GM23338 (cell line): ENCODE data around the gene CCDC92. TPM values are rescaled to one million over a fixed set of nuclear protein-coding genes. Genes with fewer than 3 reads are reported as not detected.

Experiments
- ATAC-seq: fragments of 200-7000 bp; cut with Tn5 transposase; 3 replicates; pipeline ENCODE4 v1.9.1; 2020
- DNase-seq: peaks from one replicate; pipeline ENCODE4 v3.0.0-alpha.2; 2015; ENCODE audit warnings: low spot score
- H2AFZ ChIP-seq: fragments of 200-600 bp; sonication (generic); 2 replicates; pipeline ENCODE4 v1.8.0; 2016; ENCODE audit warnings: antibody characterized with exemption, mild to moderate bottlenecking, moderate library complexity
- H3F3A ChIP-seq: fragments of 200-600 bp; sonication (generic); replicated peaks from 2 replicates; pipeline ENCODE4 v1.8.0; 2017; ENCODE audit warnings: antibody characterized with exemption, mixed run types, low read depth
- H3K27ac ChIP-seq: fragments of 200-600 bp; sonication (generic); 2 replicates; pipeline ENCODE4 v1.6.1; 2016; ENCODE audit warnings: low read depth
- H3K27me3 ChIP-seq: fragments of 200-600 bp; sonication (generic); 2 replicates; pipeline ENCODE4 v1.8.0; 2016; ENCODE audit warnings: mild to moderate bottlenecking, mixed run types, moderate library complexity; ENCODE audit not compliant: insufficient read depth
- H3K36me3 ChIP-seq: fragments of 200-600 bp; sonication (generic); 2 replicates; pipeline ENCODE4 v1.8.0; 2016; ENCODE audit warnings: mild to moderate bottlenecking; ENCODE audit not compliant: insufficient read depth
- H3K4me1 ChIP-seq: fragments of 200-600 bp; sonication (generic); 2 replicates; pipeline ENCODE4 v1.8.0; 2016; ENCODE audit warnings: mild to moderate bottlenecking, moderate library complexity; ENCODE audit not compliant: insufficient read depth
- H3K4me2 ChIP-seq: fragments of 200-600 bp; sonication (generic); 2 replicates; pipeline ENCODE4 v1.7.1; 2017; ENCODE audit warnings: mixed run types
- H3K4me3 ChIP-seq: fragments of 200-600 bp; sonication (generic); 2 replicates; pipeline ENCODE4 v1.6.1; 2016; ENCODE audit warnings: mixed run types
- H3K79me2 ChIP-seq: fragments of 200-600 bp; sonication (generic); replicated peaks from 2 replicates; pipeline ENCODE4 v1.8.0; 2017; ENCODE audit warnings: mild to moderate bottlenecking; ENCODE audit not compliant: insufficient read depth
- H3K9me2 ChIP-seq: fragments of 200-600 bp; sonication (generic); 2 replicates; pipeline ENCODE4 v1.8.0; 2017; ENCODE audit not compliant: insufficient read depth
- H4K20me1 ChIP-seq: fragments of 200-600 bp; sonication (generic); replicated peaks from 2 replicates; pipeline ENCODE4 v1.8.0; 2017; ENCODE audit warnings: mild to moderate bottlenecking; ENCODE audit not compliant: insufficient read depth
- H3K27ac Mint-ChIP-seq: 2 replicates; pipeline ENCODE4 v1.8.0; 2020; ENCODE audit warnings: inconsistent platforms, mild to moderate bottlenecking, moderate library complexity, mixed read lengths
- H3K27me3 Mint-ChIP-seq: 3 replicates; pipeline ENCODE4 v1.8.0; 2022; ENCODE audit warnings: low read depth, mild to moderate bottlenecking, moderate library complexity, mixed read lengths, inconsistent platforms; ENCODE audit not compliant: insufficient read depth, poor library complexity
- H3K36me3 Mint-ChIP-seq: 3 replicates; pipeline ENCODE4 v1.8.0; 2021; ENCODE audit warnings: low read depth, mild to moderate bottlenecking, inconsistent platforms, moderate library complexity, mixed read lengths
- H3K4me1 Mint-ChIP-seq: 3 replicates; pipeline ENCODE4 v1.8.0; 2020; ENCODE audit warnings: mild to moderate bottlenecking, inconsistent platforms, mixed read lengths
- H3K4me3 Mint-ChIP-seq: 3 replicates; pipeline ENCODE4 v1.8.0; 2021; ENCODE audit warnings: moderate library complexity, mild to moderate bottlenecking, inconsistent platforms, mixed read lengths
- H3K9me3 Mint-ChIP-seq: 3 replicates; pipeline ENCODE4 v1.8.0; 2020; ENCODE audit warnings: moderate library complexity, mild to moderate bottlenecking, inconsistent platforms, mixed read lengths
- CREB1 ChIP-seq: fragments of 250-450 bp; sonication (Bioruptor Pico); IDR thresholded peaks from 2 replicates; pipeline ENCODE4 v1.5.0; 2020; ENCODE audit warnings: low read depth, mild to moderate bottlenecking, moderate library complexity
- CTCF ChIP-seq, 2 experiments: fragments of 200-600 bp in 1 of 2; sonication (generic) in 1 of 2; conservative IDR thresholded peaks; 2 replicates each; pipeline versions ENCODE4 v1.5.1 to v1.6.1; 2016 to 2017; ENCODE audit warnings: antibody characterized with exemption in 2 of 2, low read depth in 2 of 2, mild to moderate bottlenecking in 2 of 2, moderate library complexity in 1 of 2
- EZH2 ChIP-seq: fragments of 200-600 bp; sonication (generic); IDR thresholded peaks from one replicate; pipeline ENCODE4 v1.8.0; 2017; ENCODE audit warnings: antibody characterized with exemption, mild to moderate bottlenecking, low read depth; ENCODE audit not compliant: unreplicated experiment
- EZH2phosphoT487 ChIP-seq: fragments of 200-600 bp; sonication (generic); IDR thresholded peaks from one replicate; pipeline ENCODE4 v1.8.1; 2018; ENCODE audit warnings: antibody characterized with exemption; ENCODE audit not compliant: unreplicated experiment
- NANOG ChIP-seq: IDR thresholded peaks from 2 replicates; pipeline ENCODE4 v1.6.1; 2016; ENCODE audit warnings: antibody characterized with exemption, borderline replicate concordance
- POLR2AphosphoS5 ChIP-seq: IDR thresholded peaks from 2 replicates; pipeline ENCODE4 v1.6.1; 2016; ENCODE audit warnings: antibody characterized with exemption, low read depth
- REST ChIP-seq: IDR thresholded peaks from one replicate; pipeline ENCODE4 v1.6.1; 2018; ENCODE audit warnings: antibody characterized with exemption; ENCODE audit not compliant: unreplicated experiment
- STAT1 ChIP-seq: IDR thresholded peaks from one replicate; pipeline ENCODE4 v1.6.1; 2016; ENCODE audit warnings: antibody characterized with exemption; ENCODE audit not compliant: unreplicated experiment
- ZNF331 ChIP-seq: fragments of 250-450 bp; sonication (Bioruptor Pico); IDR thresholded peaks from 2 replicates; pipeline ENCODE4 v1.5.0; 2020; ENCODE audit warnings: low read depth, mild to moderate bottlenecking, moderate library complexity
- polyA plus RNA-seq: library from polyadenylated mRNA; unstranded; fragments of >200 nt; fragmentation: Nextera tagmentation; extraction: Ambion mirVana; gene quantifications from 2 replicates; pipeline ENCODE4 v1.2.1, GENCODE V29; 2016
- total RNA-seq: library from RNA; depleted of rRNA; stranded (reverse); fragments of >200 nt; shearing (Covaris generic); gene quantifications from 2 replicates; pipeline ENCODE4 v1.2.3, GENCODE V29; 2014
- TF ChIP-seq, protein P1 (sequence below): IDR thresholded peaks from 2 replicates; pipeline ENCODE4 v1.6.1; 2016; ENCODE audit warnings: antibody characterized with exemption

The CCDC92 gene
- total and polyA plus RNA-seq, 2 experiments from 2014 or later = 0.08 to 0.31 TPM

GRCh38 chr12:123888989-123889388 is 83.6 kb downstream of the CCDC92 start (continued):
- TF ChIP-seq REST (no peak), POLR2AphosphoS5 (no peak), NANOG (no peak), STAT1 (no peak), EZH2 (no peak)

- Histone ChIP-seq H3K79me2 (no peaks in the 10 kb centered on the region), H3K9me2 (no peaks in the 10 kb centered on the region), H3K4me3 (no peak overlapping the region), H3K27ac (no peak overlapping the region), H3K4me1 (no peaks in the 10 kb centered on the region), H2AFZ (no peak overlapping the region), H3K4me2 (no peak overlapping the region), H3K36me3 (no peaks in the 10 kb centered on the region), H3K27me3 (no peaks in the 10 kb centered on the region), H3F3A (no peaks in the 10 kb centered on the region), H4K20me1 (no peaks in the 10 kb centered on the region)
- Mint-ChIP-seq H3K36me3 (no peaks in the 10 kb centered on the region), H3K27ac (no peak overlapping the region), H3K27me3 (peaks cover 7% of the 10 kb centered on the region), H3K4me3 (no peak overlapping the region), H3K9me3 (no peaks in the 10 kb centered on the region), H3K4me1 (peaks cover 10% of the 10 kb centered on the region)
- DNase-seq (no peak), ATAC-seq (peak; percentile 32; the same call in 2 of the 3 replicates)
- TF ChIP-seq POLR2AphosphoS5 (no peak), ZNF331 (CRISPR knock-in tag) (no peak), CREB1 (no peak), CTCF (conservative IDR thresholded peaks at IDR 0.05; ENCODE audit: low read depth in 2 of 2) (no peak), NANOG (no peak), EZH2phosphoT487 (no peak), REST (no peak), STAT1 (no peak)
- TF ChIP-seq, protein P1, sequence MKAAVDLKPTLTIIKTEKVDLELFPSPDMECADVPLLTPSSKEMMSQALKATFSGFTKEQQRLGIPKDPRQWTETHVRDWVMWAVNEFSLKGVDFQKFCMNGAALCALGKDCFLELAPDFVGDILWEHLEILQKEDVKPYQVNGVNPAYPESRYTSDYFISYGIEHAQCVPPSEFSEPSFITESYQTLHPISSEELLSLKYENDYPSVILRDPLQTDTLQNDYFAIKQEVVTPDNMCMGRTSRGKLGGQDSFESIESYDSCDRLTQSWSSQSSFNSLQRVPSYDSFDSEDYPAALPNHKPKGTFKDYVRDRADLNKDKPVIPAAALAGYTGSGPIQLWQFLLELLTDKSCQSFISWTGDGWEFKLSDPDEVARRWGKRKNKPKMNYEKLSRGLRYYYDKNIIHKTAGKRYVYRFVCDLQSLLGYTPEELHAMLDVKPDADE = no peak
Measured at GRCh38 chr12:123886931-123887582, 85.6 kb downstream of the CCDC92 start.
